Thymus (tissue), 11 donors: ENCODE data around the gene ITPR1. TPM values are rescaled to one million over a fixed set of nuclear protein-coding genes. Genes with fewer than 3 reads are reported as not detected.
A peak's percentile ranks its signal among the peaks of the same experiment; 100 is the strongest.

Source experiments
- DNase-seq, 9 donors: peaks; one replicate each; pipeline ENCODE4 v3.0.0-alpha.2; 2013; ENCODE audit warnings: low spot score in 9 of 9, low read depth in 6 of 9, missing footprints in 1 of 9
- H3K27ac ChIP-seq, 2 donors: one replicate each; pipeline ENCODE4 v1.5.1; 2013; ENCODE audit warnings: control low read depth in 1 of 2, low read depth in 1 of 2, low read length in 1 of 2, mild to moderate bottlenecking in 1 of 2, moderate library complexity in 1 of 2
- H3K27me3 ChIP-seq, 2 donors: one replicate each; pipeline ENCODE4 v1.5.1; 2013; ENCODE audit warnings: low read length in 1 of 2; ENCODE audit not compliant: control insufficient read depth in 2 of 2, insufficient read depth in 1 of 2
- H3K36me3 ChIP-seq, 2 donors: one replicate each; pipeline ENCODE4 v1.5.1; 2013; ENCODE audit warnings: low read length in 1 of 2, mild to moderate bottlenecking in 1 of 2, moderate library complexity in 1 of 2; ENCODE audit not compliant: control insufficient read depth in 2 of 2, insufficient read depth in 2 of 2
- H3K4me1 ChIP-seq, 2 donors: one replicate each; pipeline ENCODE4 v1.5.1; 2013; ENCODE audit warnings: low read length in 2 of 2; ENCODE audit not compliant: control insufficient read depth in 2 of 2, insufficient read depth in 2 of 2
- H3K4me3 ChIP-seq, 2 donors: one replicate each; pipeline ENCODE4 v1.5.1; 2013; ENCODE audit warnings: low read length in 2 of 2, control low read depth in 1 of 2, mild to moderate bottlenecking in 1 of 2
- H3K9me3 ChIP-seq, 2 donors: one replicate each; pipeline ENCODE4 v1.5.1; 2013; ENCODE audit warnings: low read length in 1 of 2, mild to moderate bottlenecking in 1 of 2; ENCODE audit not compliant: control insufficient read depth in 2 of 2, insufficient read depth in 1 of 2
- WGBS: extraction: QIAGEN DNeasy Blood & Tissue Kit; methylation state at CpG from one replicate; pipeline ENCODE4 v1.1.7; 2013; 5-methylcytosine and 5-hydroxymethylcytosine counted together
- polyA plus RNA-seq: library from polyadenylated mRNA; stranded (reverse); fragments of 200-250 nt; gene quantifications from one replicate; pipeline ENCODE4 v1.2.3, GENCODE V29; 2013
- total RNA-seq: library from RNA; stranded (reverse); fragments of 120-200 nt; gene quantifications from one replicate; pipeline ENCODE4 v1.2.4, GENCODE V29; 2013
- donor health status: healthy.

ITPR1 gene
- total and polyA plus RNA-seq, 2 donors, result 23.9 to 36.6 TPM

- H3K36me3 ChIP-seq, result peaks cover 7 to 11% of the 10 kb centered on the region in 2 donors
- H3K27me3 ChIP-seq, result no peaks in the 10 kb centered on the region
- no peak overlapping the region for H3K4me3 ChIP-seq
- no peak for DNase-seq
- no peaks in the 10 kb centered on the region for H3K9me3 ChIP-seq
- H3K27ac ChIP-seq, result peak overlapping the region in 1 of 2 donors; percentile 26
- peaks cover 21 to 65% of the 10 kb centered on the region in 2 donors for H3K4me1 ChIP-seq
- 92% methylated on average over 20 of the region's 20 CpGs for WGBS
Measured at GRCh38 chr3:4826237-4827100, 333.3 kb downstream of the ITPR1 start.

GRCh38 chr3:4827767-4828166 lies 334.6 kb downstream of the ITPR1 start:
- Histone ChIP-seq H3K4me3 (no peak overlapping the region), H3K9me3 (no peaks in the 10 kb centered on the region), H3K36me3 (peaks cover 7 to 12% of the 10 kb centered on the region in 2 donors), H3K27me3 (no peaks in the 10 kb centered on the region), H3K27ac (no peak overlapping the region), H3K4me1 (peaks cover 14 to 62% of the 10 kb centered on the region in 2 donors)
- 87% methylated on average over 8 of the region's 8 CpGs for WGBS
- DNase-seq, result no peak

- WGBS, result 93% methylated on average over 10 of the region's 10 CpGs
- no peak for DNase-seq
- no peaks in the 10 kb centered on the region for H3K9me3 ChIP-seq
- H3K4me1 ChIP-seq, result peaks cover 14 to 63% of the 10 kb centered on the region in 2 donors
- peaks cover 7 to 15% of the 10 kb centered on the region in 2 donors for H3K36me3 ChIP-seq
- H3K27ac ChIP-seq, result no peak overlapping the region
- no peak overlapping the region for H3K4me3 ChIP-seq
- H3K27me3 ChIP-seq, result no peaks in the 10 kb centered on the region
Measured at GRCh38 chr3:4828279-4829030, 335.3 kb downstream of the ITPR1 start.

GRCh38 chr3:4829031-4829394 lies 335.9 kb downstream of the ITPR1 start:
- peaks cover 7 to 13% of the 10 kb centered on the region in 2 donors for H3K36me3 ChIP-seq
- H3K27me3 ChIP-seq, result no peaks in the 10 kb centered on the region
- H3K4me1 ChIP-seq, result peaks cover 18 to 69% of the 10 kb centered on the region in 2 donors
- no peak for DNase-seq
- 78% methylated on average over 1 of the region's 1 CpG for WGBS
- H3K4me3 ChIP-seq, result no peak overlapping the region
- H3K27ac ChIP-seq, result peak overlapping the region in 1 of 2 donors; percentile 54
- H3K9me3 ChIP-seq, result no peaks in the 10 kb centered on the region

GRCh38 chr3:4830586-4830914 lies 337.4 kb downstream of the ITPR1 start:
- H3K4me3 ChIP-seq, result peak overlapping the region in 1 of 2 donors; percentile 2

GRCh38 chr3:4831580-4831950 lies 338.4 kb downstream of the ITPR1 start:
- Histone ChIP-seq H3K27ac (peak overlapping the region; percentile 69 to 80), H3K36me3 (peaks cover 0 to 4% of the 10 kb centered on the region in 2 donors), H3K4me3 (no peak overlapping the region), H3K27me3 (no peaks in the 10 kb centered on the region), H3K9me3 (no peaks in the 10 kb centered on the region), H3K4me1 (peaks cover 23 to 65% of the 10 kb centered on the region in 2 donors)
- 19% methylated on average over 4 of the region's 4 CpGs for WGBS
- DNase-seq, result peak in 1 of 9 donors; percentile 65

More at GRCh38 chr3:4830586-4830914, 337.4 kb downstream of the ITPR1 start:
- WGBS, result 78% methylated on average over 5 of the region's 5 CpGs
- H3K4me1 ChIP-seq, result peaks cover 23 to 70% of the 10 kb centered on the region in 2 donors
- no peak for DNase-seq
- no peaks in the 10 kb centered on the region for H3K9me3 ChIP-seq
- no peaks in the 10 kb centered on the region for H3K27me3 ChIP-seq
- peaks cover 4 to 5% of the 10 kb centered on the region in 2 donors for H3K36me3 ChIP-seq
- peak overlapping the region; percentile 69 to 80 for H3K27ac ChIP-seq

GRCh38 chr3:4833471-4833870 lies 340.3 kb downstream of the ITPR1 start:
- no peaks in the 10 kb centered on the region for H3K9me3 ChIP-seq
- H3K27me3 ChIP-seq, result no peaks in the 10 kb centered on the region
- no peak overlapping the region for H3K4me3 ChIP-seq
- DNase-seq, result no peak
- H3K27ac ChIP-seq, result no peak overlapping the region
- H3K4me1 ChIP-seq, result peaks cover 23 to 61% of the 10 kb centered on the region in 2 donors
- peaks cover 8 to 13% of the 10 kb centered on the region in 2 donors for H3K36me3 ChIP-seq
- WGBS, result 88% methylated on average over 5 of the region's 5 CpGs

- H3K27me3 ChIP-seq, result no peaks in the 10 kb centered on the region
- H3K9me3 ChIP-seq, result no peaks in the 10 kb centered on the region
- H3K4me1 ChIP-seq, result peaks cover 23 to 51% of the 10 kb centered on the region in 2 donors
- 10% methylated on average over 8 of the region's 8 CpGs for WGBS
- peak in 1 of 9 donors; percentile 70 for DNase-seq
- H3K27ac ChIP-seq, result no peak overlapping the region
- no peak overlapping the region for H3K4me3 ChIP-seq
- peaks cover 12 to 13% of the 10 kb centered on the region in 2 donors for H3K36me3 ChIP-seq
Measured at GRCh38 chr3:4834403-4834866, 341.3 kb downstream of the ITPR1 start.

- no peak overlapping the region for H3K27ac ChIP-seq
- no peak for DNase-seq
- WGBS, result 33% methylated on average over 3 of the region's 3 CpGs
- H3K36me3 ChIP-seq, result peaks cover 12 to 13% of the 10 kb centered on the region in 2 donors
- peaks cover 20 to 47% of the 10 kb centered on the region in 2 donors for H3K4me1 ChIP-seq
- no peaks in the 10 kb centered on the region for H3K9me3 ChIP-seq
- no peaks in the 10 kb centered on the region for H3K27me3 ChIP-seq
- no peak overlapping the region for H3K4me3 ChIP-seq
Measured at GRCh38 chr3:4835616-4836043, 342.5 kb downstream of the ITPR1 start.
